ENCODE data around the gene DMBX1.

Gene DMBX1

DNA sequence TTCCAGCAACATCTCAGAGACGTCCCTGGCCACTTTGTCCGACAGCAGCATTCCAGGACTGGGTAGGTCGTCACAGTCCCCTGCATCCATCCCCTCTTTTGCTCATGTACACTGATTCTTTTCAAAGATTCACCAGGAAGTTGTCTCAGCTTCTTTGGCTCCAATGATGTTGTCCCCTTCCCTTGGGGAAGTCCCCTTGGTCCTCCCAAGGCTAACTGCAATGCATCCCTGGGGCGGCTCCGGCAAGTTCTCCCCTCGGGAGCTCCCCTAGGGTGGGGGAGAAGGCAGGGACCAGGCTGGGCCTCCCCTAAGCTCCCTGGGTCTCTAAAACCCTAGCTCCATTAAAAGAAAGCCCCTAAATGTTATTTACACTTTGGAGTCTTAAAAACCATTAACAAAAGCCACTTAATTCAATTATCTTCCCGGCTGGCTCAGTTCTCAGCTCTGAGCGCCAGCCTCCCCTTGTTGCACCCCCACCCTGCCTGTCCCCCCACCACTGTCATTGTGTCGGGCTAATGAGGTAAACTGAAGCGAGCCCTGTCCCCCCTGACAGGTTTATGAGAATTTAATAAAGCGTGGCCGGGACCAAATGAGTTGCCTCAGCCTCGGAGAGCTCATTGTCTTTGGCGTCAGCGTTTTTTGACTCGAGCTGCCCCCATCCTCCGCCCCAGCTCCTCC is 36.5 kb downstream of the DMBX1 start:
- DNase-seq: no peak
- H3K4me3 ChIP-seq (ENCODE audit: low read depth, low read length): no peak overlapping the region
- in situ Hi-C loops (cut with HindIII; ENCODE audit: low pct_ligation_motif_present, low sequenced_read_pairs): no loop called here
- no peak overlapping the region for H3K27ac ChIP-seq
- peaks cover 53% of the 10 kb centered on the region for H3K27me3 ChIP-seq (replicated peaks)
- TF ChIP-seq, protein P1, sequence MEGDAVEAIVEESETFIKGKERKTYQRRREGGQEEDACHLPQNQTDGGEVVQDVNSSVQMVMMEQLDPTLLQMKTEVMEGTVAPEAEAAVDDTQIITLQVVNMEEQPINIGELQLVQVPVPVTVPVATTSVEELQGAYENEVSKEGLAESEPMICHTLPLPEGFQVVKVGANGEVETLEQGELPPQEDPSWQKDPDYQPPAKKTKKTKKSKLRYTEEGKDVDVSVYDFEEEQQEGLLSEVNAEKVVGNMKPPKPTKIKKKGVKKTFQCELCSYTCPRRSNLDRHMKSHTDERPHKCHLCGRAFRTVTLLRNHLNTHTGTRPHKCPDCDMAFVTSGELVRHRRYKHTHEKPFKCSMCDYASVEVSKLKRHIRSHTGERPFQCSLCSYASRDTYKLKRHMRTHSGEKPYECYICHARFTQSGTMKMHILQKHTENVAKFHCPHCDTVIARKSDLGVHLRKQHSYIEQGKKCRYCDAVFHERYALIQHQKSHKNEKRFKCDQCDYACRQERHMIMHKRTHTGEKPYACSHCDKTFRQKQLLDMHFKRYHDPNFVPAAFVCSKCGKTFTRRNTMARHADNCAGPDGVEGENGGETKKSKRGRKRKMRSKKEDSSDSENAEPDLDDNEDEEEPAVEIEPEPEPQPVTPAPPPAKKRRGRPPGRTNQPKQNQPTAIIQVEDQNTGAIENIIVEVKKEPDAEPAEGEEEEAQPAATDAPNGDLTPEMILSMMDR (IDR thresholded peaks at IDR 0.05; ENCODE audit: low read depth, low read length, missing control alignments): no peak
- H3K36me3 ChIP-seq (replicated peaks): no peaks in the 10 kb centered on the region

DNA sequence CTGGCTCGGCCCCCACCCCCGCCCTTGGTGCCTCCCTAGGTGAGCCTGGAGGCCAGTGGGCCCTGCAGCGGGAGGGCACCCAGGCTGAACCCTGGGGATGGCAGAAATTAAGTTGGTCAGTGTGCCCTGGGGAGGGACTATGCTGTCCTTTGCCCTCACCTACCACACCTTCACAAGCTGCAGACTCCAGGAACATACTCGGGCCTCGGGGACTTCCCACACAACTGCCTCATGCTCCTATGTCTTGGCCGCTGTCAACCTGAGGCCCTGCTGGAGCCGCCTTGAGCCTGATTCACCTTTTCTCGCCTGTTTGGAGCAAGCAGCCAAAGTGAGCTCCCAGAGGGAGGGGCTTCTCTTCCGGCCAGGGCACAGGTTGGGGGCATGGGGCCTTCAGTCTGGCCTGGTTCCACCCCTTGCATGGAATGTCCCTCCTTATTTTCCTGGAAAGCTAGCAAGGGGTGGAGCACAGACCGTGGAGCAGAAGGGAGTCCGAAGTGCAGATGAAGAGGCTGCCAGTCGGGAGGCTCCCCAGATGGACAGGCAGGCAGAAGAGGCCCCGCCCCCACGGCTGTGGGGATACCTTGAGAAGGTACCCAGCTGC is 37.2 kb downstream of the DMBX1 start:
- TF ChIP-seq, protein P1 (IDR thresholded peaks at IDR 0.05; ENCODE audit: low read depth, low read length, missing control alignments): no peak
- H3K36me3 ChIP-seq (replicated peaks): no peaks in the 10 kb centered on the region
- no peak for DNase-seq
- H3K4me3 ChIP-seq (ENCODE audit: low read depth, low read length): no peak overlapping the region
- no peak overlapping the region for H3K27ac ChIP-seq
- in situ Hi-C loops (cut with HindIII; ENCODE audit: low pct_ligation_motif_present, low sequenced_read_pairs): no loop called here
- H3K27me3 ChIP-seq (replicated peaks): peaks cover 56% of the 10 kb centered on the region

DNA sequence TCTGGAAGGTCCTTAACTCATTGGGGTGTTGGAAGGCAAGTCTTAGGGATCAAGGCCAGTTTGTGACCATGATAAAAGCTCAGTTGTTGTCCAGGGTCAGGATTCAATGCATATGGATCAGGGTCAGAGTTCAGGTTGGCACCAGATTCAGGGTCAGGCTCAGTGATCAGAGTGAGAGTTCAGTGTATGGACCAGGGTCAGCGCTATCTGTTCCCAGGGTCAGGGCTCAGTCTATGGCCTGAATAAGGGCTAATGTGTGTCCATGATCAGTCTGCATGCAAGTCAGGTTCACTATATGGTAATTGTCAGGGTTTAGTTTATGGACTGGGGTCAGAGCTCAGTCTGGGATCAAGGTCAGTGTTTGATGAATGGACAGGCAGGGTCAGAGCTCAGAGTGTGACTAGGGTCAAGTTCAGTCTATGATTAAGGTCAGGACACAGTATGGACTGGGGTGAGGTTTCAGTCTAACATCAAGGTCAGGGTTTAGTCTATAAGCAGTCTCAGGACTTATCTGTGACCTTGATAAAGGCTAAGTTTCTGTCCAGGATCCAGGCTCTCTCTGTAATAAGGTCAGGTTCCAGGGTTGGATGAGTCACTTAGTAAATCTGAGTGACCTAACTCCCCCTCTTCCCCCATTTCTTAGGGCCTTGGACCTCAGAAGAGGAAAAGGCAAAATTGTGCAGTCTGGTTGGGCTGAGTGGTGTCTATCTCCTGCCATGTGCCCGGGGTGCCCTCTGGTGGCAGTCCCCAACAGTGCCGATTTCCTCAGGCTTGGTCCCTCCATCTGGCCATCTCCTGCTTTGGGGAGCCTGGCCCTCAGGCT is 38.0 kb downstream of the DMBX1 start:
- TF ChIP-seq, protein P1 (IDR thresholded peaks at IDR 0.05; ENCODE audit: low read depth, low read length, missing control alignments): peak; percentile 98
- H3K27me3 ChIP-seq (replicated peaks): peaks cover 56% of the 10 kb centered on the region
- DNase-seq: peak; percentile 67
- no peak overlapping the region for H3K4me3 ChIP-seq (ENCODE audit: low read depth, low read length)
- no peaks in the 10 kb centered on the region for H3K36me3 ChIP-seq (replicated peaks)
- H3K27ac ChIP-seq: no peak overlapping the region
- in situ Hi-C loops (cut with HindIII; ENCODE audit: low pct_ligation_motif_present, low sequenced_read_pairs): no loop called here

DNA sequence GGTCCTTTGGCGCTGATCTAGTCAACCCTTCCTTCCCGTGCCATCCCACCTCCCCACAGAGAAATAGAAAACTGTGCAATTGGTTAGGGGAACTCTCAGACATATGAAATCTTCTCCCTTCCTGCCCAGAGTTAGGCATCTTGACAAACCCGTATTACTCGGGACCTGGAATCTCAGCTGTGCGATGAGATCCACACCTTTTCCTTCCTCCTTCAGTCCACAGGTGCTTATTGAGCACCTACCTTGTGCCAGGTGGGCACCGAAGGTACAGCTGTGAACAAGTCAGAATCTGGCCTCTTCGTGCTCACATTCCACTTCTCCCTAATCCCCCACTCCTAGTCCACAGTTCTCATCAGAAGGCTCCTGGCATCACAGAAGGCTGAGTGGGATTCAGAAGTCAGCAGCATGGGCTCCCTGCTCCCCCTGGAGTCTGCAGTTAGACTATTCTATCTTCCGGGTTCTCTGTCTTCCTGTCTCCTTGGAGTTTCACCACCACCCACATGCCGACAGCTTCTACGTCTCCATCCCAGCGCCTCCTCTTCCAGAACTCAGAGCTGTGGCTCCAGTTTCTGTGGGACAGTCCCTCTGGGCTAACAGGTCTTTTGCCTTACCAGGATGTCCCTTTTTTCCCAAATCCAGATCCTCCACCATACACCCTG is 38.8 kb downstream of the DMBX1 start:
- no peak for DNase-seq
- Histone ChIP-seq H3K27ac (no peak overlapping the region), H3K36me3 (replicated peaks) (no peaks in the 10 kb centered on the region), H3K4me3 (ENCODE audit: low read depth, low read length) (no peak overlapping the region), H3K27me3 (replicated peaks) (peaks cover 57% of the 10 kb centered on the region)
- TF ChIP-seq, protein P1 (IDR thresholded peaks at IDR 0.05; ENCODE audit: low read depth, low read length, missing control alignments): peak; percentile 44
- in situ Hi-C loops (cut with HindIII; ENCODE audit: low pct_ligation_motif_present, low sequenced_read_pairs): no loop called here

DNA sequence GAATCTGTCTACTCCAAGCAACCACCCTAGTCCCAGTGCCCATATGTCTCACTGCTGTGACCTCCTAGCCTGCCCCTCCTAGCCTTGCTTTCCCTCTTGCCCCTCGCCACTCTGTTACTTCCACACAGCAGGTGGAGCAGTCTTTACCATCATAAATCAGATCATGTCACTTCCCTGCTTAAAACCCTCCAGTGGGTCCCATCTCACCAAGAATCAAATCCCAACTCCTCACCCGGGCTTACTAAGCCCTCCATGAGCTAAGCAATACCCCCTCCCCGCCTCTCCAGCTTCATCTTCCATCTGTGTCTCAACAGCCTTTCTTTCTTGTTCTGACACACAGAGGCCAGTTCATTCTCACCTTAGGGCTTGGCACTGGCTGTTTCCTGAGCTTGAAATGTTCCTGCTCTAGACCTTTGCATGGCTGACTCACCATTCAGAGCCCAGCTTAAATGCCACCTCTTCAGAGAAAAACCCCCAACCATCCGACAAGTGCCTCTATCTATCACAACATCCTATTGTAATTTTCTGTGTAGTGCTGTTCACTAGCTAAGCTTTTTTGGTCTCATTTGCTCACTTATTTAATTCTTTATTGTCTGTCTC is 39.5 kb downstream of the DMBX1 start:
- in situ Hi-C loops (cut with HindIII; ENCODE audit: low pct_ligation_motif_present, low sequenced_read_pairs): no loop called here
- no peaks in the 10 kb centered on the region for H3K36me3 ChIP-seq (replicated peaks)
- peaks cover 64% of the 10 kb centered on the region for H3K27me3 ChIP-seq (replicated peaks)
- H3K4me3 ChIP-seq (ENCODE audit: low read depth, low read length): no peak overlapping the region
- TF ChIP-seq, protein P1 (IDR thresholded peaks at IDR 0.05; ENCODE audit: low read depth, low read length, missing control alignments): no peak
- no peak for DNase-seq
- H3K27ac ChIP-seq: no peak overlapping the region

Measured in brain microvascular endothelial cell (primary cell).